Skeletal muscle satellite cell (primary cell): ENCODE results near the gene HECTD3.
"Not testable (repeated sequence)": the region's sequence is repeated elsewhere in the genome, so short reads cannot be mapped to it uniquely, and the experiment has no call there.

Experiments
- H3K27me3 ChIP-seq: 2 replicates; pipeline ENCODE4 v1.7.0; 2013; ENCODE audit warnings: low read length; ENCODE audit not compliant: control insufficient read depth, insufficient read depth
- H3K36me3 ChIP-seq: 2 replicates; pipeline ENCODE4 v1.7.0; 2013; ENCODE audit warnings: mild to moderate bottlenecking, control low read depth, low read length; ENCODE audit not compliant: insufficient read depth
- H3K4me1 ChIP-seq: 2 replicates; pipeline ENCODE4 v1.7.0; 2013; ENCODE audit warnings: low read length; ENCODE audit not compliant: control insufficient read depth, insufficient read depth
- H3K4me2 ChIP-seq: 2 replicates; pipeline ENCODE4 v1.7.0; 2013; ENCODE audit warnings: mild to moderate bottlenecking, low read length
- H3K4me3 ChIP-seq: 2 replicates; pipeline ENCODE4 v1.7.0; 2013; ENCODE audit warnings: low read length
- H3K9ac ChIP-seq: 2 replicates; pipeline ENCODE4 v1.7.0; 2013; ENCODE audit warnings: mild to moderate bottlenecking, low read depth, low read length, moderate library complexity
- H3K9me3 ChIP-seq: replicated peaks from 2 replicates; pipeline ENCODE4 v1.7.0; 2013; ENCODE audit warnings: mild to moderate bottlenecking, control low read depth, low read length

HECTD3 gene

GRCh38 chr1:44973645-44974044 is 37.5 kb downstream of the HECTD3 start:
- Histone ChIP-seq H3K36me3 (peaks cover 40% of the 10 kb centered on the region), H3K4me3 (no peak overlapping the region), H3K4me2 (no peak overlapping the region), H3K9me3 (no peaks in the 10 kb centered on the region), H3K27me3 (no peaks in the 10 kb centered on the region), H3K4me1 (peaks cover 11% of the 10 kb centered on the region), H3K9ac (no peak overlapping the region)

- Histone ChIP-seq H3K4me3 (no peak overlapping the region), H3K9ac (no peak overlapping the region), H3K4me1 (peaks cover 18% of the 10 kb centered on the region), H3K36me3 (peaks cover 12% of the 10 kb centered on the region), H3K4me2 (no peak overlapping the region), H3K9me3 (no peaks in the 10 kb centered on the region), H3K27me3 (no peaks in the 10 kb centered on the region)
Observed at GRCh38 chr1:44970317-44970716, 40.8 kb downstream of the HECTD3 start.

GRCh38 chr1:44964396-44964795 is 46.7 kb downstream of the HECTD3 start:
- peaks cover 7% of the 10 kb centered on the region for H3K4me1 ChIP-seq
- peaks cover 4% of the 10 kb centered on the region for H3K36me3 ChIP-seq
- no peak overlapping the region for H3K4me2 ChIP-seq
- no peaks in the 10 kb centered on the region for H3K9me3 ChIP-seq
- H3K4me3 ChIP-seq = no peak overlapping the region
- H3K9ac ChIP-seq = no peak overlapping the region
- H3K27me3 ChIP-seq = no peaks in the 10 kb centered on the region

GRCh38 chr1:44962729-44963128 is 48.4 kb downstream of the HECTD3 start:
- H3K36me3 ChIP-seq = peaks cover 4% of the 10 kb centered on the region
- H3K4me2 ChIP-seq = no peak overlapping the region
- no peaks in the 10 kb centered on the region for H3K27me3 ChIP-seq
- no peak overlapping the region for H3K9ac ChIP-seq
- no peak overlapping the region for H3K4me3 ChIP-seq
- H3K4me1 ChIP-seq = peaks cover 1% of the 10 kb centered on the region
- H3K9me3 ChIP-seq = no peaks in the 10 kb centered on the region

- H3K27me3 ChIP-seq, H3K36me3 ChIP-seq, H3K4me1 ChIP-seq, H3K4me3 ChIP-seq, H3K4me2 ChIP-seq, H3K9me3 ChIP-seq, H3K9ac ChIP-seq: not testable (repeated sequence)
Observed at GRCh38 chr1:44962022-44962421, 49.1 kb downstream of the HECTD3 start.

GRCh38 chr1:44957566-44957965 is 53.6 kb downstream of the HECTD3 start:
- not testable (repeated sequence) for H3K9me3 ChIP-seq, H3K9ac ChIP-seq, H3K4me1 ChIP-seq, H3K36me3 ChIP-seq, H3K4me3 ChIP-seq, H3K4me2 ChIP-seq, H3K27me3 ChIP-seq

GRCh38 chr1:44956077-44956476 is 55.0 kb downstream of the HECTD3 start:
- H3K4me1 ChIP-seq, H3K27me3 ChIP-seq, H3K9ac ChIP-seq, H3K4me2 ChIP-seq, H3K4me3 ChIP-seq, H3K9me3 ChIP-seq, H3K36me3 ChIP-seq: not testable (repeated sequence)
